HG03196 (cell line): ENCODE measurements around the gene TRIM72.
"Not testable (repeated sequence)": the region's sequence is repeated elsewhere in the genome, so short reads cannot be mapped to it uniquely, and the experiment has no call there.

Experiments
- ATAC-seq: cut with Tn5 transposase; IDR thresholded peaks from one replicate; pipeline ENCODE4 v1.9.1; 2021; ENCODE audit not compliant: unreplicated experiment

Gene TRIM72, protein sequence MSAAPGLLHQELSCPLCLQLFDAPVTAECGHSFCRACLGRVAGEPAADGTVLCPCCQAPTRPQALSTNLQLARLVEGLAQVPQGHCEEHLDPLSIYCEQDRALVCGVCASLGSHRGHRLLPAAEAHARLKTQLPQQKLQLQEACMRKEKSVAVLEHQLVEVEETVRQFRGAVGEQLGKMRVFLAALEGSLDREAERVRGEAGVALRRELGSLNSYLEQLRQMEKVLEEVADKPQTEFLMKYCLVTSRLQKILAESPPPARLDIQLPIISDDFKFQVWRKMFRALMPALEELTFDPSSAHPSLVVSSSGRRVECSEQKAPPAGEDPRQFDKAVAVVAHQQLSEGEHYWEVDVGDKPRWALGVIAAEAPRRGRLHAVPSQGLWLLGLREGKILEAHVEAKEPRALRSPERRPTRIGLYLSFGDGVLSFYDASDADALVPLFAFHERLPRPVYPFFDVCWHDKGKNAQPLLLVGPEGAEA

DNA sequence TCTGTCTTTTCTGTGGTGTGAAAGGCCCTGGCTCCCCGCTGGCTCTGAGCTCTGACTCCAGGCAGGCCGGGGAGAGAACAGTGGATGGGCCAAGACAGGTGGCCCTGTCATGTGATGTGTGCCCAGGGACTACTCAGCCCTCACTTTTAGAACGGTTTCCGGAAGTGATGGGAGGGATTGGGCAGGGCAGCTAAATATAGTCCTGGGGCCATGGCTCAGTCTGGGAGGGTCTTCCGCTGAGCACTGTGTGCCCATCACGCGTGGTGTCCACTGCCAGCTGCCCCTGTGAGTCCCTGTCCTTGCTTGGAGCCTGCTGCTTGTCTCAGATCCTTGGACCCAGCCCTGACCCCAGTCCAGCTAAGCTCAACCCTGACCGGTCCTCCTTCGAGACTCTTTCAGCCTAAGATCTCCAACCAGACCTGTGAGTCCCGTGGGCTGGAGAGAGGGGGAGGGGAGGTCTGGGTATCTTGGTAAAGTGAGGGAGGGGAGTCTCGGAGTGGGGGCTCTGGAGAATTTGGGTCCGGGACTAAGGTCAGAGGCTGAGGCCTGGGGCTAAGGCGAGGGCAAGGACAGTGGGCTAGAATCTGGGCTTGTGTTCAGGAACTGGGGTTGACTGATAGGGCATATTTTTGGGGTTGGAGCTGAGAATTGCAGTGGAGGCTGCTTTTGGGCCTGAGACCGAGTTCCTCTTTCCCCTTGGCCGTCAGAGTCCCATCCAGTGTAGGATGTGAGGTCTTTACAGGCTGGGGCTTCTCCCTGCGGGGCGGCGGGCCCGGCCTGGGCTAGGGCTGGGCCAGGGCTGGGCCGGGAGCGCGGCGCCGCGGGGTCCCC is at the start of gene TRIM72:
Gene TRIM72 (plus strand): TSS at position 243 of the 831 bp plus-strand sequence. CDS start 620 bp downstream, outside the sequence.
- ATAC-seq = no peak

DNA sequence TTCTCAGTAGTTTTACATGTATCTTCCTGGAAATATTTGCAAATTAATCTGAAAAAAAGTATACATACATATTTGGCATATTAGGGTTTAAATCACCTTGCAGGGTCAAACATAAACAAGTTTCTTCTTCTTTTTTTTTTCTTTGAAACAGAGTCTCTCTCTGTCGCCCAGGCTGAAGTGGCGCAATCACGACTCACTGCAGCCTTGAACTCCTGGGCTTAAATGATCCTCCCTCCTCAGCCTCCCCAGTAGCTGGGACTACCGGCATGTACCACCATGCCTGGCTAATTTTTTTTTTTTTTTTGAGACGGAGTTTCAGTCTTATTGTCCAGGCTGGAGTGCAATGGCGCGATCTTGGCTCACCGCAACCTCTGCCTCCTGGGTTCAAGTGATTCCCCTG is 46.6 kb upstream of the TRIM72 start:
- ATAC-seq = no peak

DNA sequence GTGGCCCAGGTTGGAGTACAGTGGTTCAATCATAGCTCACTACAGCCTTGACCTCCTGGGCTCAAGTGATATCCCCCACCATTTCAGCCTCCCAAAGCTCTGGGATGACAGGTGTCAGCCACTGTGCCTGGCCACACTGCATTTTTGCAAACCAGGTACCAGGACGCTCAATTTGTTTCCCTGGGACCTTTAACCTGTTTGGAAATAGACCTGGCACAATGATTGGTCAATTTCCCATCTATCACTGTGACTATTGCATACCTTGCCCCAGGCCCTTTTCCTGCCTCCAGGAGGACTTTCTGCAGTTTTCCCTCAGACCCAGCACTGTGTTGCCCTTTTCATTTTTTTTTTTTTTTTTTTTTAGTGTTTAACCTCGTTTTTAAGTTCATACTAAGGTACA is 45.1 kb upstream of the TRIM72 start:
- no peak for ATAC-seq

DNA sequence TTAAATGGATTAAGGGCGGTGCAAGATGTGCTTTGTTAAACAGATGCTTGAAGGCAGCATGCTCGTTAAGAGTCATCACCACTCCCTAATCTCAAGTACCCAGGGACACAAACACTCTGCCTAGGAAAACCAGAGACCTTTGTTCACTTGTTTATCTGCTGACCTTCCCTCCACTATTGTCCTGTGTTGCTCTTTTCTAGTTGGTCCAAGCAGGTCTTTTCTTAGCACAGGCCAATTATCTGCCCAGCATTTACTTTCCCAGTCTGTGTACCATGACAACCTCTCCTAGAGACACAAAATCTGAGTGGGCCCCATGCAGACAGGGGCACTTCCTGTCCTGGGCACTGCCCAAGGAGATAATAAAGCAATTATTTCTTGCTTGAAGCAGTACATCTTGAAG is 43.9 kb upstream of the TRIM72 start:
- not testable (repeated sequence) for ATAC-seq

DNA sequence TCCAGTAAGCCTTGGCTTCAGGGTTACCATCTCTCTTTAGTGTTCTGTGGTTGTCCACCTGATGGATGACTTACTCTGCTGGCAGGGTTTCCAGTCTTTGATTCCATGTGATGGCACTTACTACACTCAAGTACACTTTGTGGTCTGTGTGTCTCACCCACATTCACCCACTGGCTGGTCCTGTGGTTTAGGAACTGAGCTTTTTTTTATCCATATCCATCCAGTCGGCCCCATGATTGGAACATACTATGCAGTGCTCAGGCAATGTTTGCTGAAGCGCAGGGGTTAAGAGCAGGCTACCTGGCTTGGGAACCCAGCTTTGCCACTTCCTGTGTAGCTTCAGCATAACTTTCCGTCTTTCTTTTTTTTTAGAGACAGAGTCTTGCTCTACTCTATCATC is 36.8 kb upstream of the TRIM72 start:
- no peak for ATAC-seq

DNA sequence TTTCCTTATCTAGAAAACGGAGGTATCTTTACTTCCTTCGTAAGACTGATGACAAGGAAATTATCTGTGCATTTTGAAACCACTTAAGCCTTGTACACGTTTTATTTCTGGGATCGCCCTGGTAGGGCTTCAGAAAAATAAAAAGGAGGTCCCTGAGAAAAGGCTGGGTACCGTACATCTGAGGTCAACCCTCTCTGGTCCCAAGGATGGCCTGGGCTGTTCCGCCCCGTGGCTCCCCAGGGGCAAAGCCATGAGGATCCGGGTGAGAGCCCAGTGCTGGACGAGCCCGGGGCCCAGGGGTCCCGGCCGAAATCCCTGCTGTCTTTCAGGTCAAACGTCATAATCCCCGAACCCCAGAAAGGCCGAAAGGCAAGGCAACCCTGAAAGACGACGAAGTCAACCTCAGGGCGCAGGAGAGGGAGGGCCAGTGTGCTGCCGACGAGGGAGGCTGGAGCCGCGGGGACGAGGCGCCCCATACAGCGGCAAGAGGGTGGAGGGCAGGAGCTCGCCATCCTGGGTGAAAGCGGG is 34.6 kb upstream of the TRIM72 start:
- ATAC-seq = no peak

DNA sequence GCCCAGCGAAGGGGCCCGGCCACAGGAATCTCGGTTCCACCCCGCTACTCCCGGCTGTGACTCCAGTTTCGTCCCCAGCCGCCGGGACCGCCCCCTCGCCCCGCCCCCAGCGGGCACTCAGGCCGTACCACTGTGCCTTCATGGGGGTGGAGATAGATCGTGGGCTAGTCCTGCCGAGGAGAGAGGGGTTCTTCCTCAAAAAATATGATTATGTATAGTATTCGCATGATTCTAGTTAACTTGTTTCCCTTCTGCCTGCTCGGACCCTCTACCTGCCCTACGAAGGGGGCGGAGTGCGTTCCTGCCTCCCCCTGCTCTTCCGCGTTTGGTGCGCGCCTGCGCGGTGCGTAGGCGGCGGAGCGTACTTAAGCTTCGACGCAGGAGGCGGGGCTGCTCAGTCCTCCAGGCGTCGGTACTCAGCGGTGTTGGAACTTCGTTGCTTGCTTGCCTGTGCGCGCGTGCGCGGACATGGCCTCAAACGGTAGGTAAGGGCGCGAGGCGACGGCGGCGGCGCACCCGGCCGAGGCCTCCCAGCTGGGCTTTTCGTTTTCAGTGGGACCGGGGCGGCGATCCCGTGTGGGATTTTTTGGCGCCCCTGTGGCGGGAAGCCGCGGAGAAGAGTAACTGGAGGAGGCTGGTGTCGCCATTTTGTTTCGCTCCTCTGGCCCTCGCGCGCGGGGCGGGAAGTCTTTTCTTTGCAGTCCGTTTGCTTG is 34.0 kb upstream of the TRIM72 start, which contains the start of gene FUS:
Gene FUS (plus strand): TSS at position 393 of the 713 bp plus-strand sequence. CDS start 76 bp downstream, at position 469.
- peak; percentile 56 for ATAC-seq

DNA sequence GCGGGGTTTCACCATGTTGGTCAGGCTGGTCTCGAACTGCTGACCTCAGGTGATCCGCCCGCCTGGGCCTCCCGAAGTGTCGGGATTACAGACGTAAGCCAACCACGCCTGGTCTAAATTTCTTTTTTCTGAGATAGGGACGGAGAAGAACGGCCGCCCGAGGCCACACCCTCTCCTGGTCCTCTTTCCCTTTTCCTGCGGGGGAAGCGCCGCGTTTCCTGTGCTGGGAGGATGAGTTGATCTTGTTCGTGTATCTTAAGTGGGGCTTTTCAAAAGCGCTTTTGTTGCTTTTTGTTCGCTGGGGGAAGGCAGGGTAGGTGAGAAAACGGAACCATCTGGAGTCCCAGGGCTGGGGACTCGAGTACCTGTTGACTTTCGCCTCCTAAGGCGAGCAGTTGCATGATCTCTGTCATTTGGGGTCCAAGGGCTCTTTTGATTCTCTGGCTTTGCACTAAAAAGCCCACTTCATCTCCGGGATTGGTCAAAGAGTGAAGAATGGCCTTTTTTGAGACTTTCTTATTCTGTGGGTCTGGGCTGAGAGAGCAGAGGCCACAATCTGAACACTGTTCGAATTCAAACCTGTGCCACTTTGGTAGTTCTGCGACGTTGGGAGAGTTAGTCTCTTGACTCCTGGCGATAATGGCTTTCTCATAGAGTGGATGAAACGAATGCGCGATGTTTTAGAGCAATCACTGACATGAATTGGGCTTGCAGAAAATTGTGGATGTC is 32.7 kb upstream of the TRIM72 start:
- ATAC-seq = no peak

DNA sequence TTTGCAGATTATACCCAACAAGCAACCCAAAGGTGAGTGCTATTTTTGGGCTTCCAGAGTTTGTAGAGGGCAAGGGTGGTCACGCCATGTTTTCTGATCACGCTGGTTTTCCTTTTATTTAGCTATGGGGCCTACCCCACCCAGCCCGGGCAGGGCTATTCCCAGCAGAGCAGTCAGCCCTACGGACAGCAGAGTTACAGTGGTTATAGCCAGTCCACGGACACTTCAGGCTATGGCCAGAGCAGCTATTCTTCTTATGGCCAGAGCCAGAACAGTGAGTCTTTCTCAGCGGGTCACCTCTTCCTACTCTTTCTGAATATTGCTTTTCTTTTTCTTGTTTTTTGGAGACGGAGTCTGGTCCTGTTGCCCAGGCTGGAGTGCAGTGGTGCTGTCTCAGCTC is 31.5 kb upstream of the TRIM72 start:
- no peak for ATAC-seq

DNA sequence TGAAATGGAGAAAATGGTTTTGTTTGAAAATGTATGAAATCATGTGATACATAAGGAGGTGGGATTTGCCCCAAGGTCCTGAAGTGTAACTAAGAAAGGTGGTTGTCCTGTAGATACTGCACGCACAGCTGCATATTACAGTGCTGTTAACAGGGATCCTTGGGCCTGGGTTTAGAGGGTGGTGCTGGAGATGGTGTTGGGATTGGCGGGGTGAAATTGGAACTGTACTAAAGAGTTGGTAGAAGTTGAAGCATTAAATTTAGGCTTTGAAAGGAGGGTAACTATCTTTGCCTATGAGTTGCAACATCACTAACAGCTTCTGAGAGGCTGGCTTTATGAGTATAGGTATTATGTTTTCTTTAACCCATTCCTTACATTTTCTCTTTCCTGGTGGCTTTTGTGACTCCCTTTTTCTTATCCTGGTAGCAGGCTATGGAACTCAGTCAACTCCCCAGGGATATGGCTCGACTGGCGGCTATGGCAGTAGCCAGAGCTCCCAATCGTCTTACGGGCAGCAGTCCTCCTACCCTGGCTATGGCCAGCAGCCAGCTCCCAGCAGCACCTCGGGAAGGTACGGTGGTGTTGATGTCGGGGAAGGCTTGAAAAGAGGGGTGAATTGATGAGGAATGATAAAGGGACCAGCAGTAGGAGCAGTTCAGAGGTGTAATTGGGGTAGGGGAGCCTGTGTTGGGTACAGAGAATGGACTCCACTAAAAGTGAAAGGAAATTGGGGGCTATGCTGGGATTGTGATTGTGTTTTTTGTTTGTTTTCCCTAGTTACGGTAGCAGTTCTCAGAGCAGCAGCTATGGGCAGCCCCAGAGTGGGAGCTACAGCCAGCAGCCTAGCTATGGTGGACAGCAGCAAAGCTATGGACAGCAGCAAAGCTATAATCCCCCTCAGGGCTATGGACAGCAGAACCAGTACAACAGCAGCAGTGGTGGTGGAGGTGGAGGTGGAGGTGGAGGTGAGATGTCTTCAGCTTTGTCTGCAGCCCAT is 30.2 kb upstream of the TRIM72 start:
- no peak for ATAC-seq

DNA sequence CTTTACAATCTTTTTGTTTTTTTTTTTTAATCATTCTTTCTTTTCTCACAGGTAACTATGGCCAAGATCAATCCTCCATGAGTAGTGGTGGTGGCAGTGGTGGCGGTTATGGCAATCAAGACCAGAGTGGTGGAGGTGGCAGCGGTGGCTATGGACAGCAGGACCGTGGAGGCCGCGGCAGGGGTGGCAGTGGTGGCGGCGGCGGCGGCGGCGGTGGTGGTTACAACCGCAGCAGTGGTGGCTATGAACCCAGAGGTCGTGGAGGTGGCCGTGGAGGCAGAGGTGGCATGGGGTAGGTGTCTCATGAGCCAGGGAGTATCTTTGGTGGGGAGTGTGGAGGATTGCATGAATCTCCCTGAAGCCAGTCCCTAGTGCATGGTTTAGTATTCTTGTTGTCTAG is 29.0 kb upstream of the TRIM72 start:
- ATAC-seq = no peak

DNA sequence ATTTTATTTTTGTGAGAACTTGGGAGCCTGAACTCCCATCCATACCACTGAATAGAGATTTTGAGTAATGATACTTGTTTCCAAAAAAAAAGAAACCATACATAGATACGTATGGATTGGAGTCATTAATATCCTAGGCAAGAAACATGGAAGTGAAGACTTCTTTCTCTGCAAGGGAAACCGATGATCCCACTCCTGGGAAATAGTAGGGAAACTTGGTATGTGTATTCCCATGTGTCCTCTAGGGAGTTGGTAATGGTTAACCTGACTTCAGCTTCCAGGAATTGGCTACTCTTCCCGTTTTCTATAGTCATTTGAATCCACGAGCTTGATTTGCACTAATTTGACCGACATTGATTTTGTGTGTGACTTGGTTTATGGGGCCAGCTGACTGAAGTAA is 28.6 kb upstream of the TRIM72 start:
- ATAC-seq = no peak

DNA sequence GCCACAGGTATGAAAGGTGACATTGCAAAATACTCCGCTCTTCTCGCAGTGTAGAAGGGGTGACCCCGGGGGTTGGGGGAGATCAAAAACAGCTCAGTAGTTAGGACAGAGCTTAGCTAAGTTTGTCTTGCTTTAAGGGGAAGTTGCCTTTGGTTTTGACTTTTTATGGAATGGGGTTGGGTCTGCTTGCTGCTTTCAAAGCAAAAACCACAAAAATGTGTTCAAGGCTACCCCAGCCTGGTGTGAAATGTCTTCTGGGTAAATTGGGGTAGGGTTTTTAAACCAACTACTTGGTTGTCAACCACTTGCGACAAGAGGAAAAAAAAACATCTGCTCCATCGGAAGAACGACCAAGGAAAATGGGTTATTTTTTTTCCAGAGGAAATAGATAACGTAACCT is 27.7 kb upstream of the TRIM72 start:
- no peak for ATAC-seq

DNA sequence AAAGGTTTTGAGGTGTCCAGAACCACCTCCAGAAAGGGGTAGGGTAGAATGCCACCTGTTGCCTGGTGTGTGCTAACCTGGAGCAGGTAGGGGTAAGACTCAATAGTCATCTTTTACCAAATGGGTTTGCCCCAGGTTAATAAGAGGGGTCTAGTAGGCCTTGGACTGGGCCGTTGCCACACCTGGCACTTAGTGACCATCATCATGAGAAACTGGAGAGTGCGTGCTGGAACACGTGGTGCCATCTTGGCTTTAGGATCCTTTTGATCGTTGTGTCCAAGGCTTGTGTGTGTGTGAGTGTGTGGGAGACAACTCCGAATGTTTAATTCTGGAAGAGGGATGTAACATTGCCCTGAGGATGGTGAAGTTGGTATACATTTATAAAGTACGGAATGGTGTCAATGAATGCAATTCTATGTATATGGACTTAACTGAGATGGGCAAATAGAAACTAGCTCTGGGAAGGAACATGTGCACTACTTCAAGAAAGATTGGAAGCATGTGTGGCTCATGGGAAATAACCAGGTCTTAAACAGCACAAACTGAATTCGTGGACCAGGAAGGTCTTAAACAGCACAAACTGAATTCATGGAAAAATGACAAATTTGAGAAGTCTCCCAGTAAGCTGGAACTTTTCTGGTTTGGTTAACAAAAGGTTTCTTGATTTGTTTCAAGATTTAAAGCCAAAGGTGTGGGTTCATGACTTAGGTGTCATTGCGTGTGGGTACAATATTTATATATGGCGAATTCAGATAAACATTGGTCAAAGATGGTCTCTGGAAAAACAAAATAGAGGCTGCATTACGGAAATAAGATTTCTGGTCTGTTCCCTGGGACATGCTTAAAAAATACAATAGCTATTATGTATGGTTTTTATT is 26.8 kb upstream of the TRIM72 start:
- no peak for ATAC-seq

DNA sequence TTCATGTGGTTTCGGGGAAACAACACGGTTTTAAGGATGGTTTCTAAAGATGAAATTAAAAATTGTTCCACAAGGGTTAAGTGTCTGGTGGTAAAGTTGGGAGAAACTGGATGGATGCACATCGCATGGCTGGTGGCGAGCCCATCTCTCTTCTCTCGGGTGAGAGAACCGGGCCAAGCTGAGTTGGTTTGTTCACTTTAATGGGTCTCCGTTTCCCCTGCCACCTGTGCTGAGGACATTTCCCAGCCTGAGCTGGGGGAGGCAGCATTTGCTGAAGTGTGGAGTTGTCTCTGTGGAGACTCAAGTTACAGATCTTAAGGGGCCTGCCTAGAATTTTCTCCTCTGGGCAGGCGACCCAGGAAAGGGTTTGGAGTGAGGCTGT is 26.1 kb upstream of the TRIM72 start:
- ATAC-seq = no peak

DNA sequence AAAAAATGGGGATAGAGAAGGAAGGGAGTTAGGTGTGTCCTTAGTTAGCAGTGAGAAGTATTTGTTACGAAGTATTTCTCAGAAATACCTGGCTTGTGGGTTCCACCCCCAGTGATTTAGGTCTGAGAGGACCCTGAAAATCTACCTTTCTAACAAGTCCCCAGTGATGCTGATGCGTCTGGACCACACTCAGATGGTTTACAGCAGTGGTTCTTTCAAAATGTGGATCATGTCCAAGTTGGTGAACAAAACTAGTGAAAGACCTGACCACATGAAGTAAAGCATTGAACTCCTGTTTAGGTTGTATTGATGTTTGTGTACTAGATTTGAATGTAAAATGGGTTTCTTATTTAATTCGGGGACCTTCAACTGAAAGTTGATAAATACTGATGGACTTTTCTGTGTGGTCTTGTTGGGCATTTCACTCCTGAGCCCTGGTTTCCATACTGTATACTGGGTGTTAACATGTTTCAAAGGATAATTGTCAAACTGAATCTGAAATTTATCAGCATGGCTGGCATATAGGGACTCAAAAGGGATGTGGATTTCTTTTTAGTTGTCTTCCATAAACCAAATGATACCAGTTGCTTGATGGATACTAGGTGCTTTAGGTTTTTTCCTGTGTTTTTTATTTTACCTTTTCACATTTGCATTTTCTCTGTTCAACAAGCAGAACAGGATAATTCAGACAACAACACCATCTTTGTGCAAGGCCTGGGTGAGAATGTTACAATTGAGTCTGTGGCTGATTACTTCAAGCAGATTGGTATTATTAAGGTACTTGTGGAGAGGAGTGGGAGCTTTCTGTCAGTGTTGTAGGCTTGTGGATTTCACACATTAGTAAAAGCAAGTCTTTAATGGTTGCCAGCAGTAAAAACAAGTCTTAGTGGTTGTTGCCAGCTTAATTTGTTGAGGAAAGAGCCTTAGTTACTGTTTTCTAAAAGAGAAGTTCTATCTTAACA is 25.2 kb upstream of the TRIM72 start:
- ATAC-seq = no peak

DNA sequence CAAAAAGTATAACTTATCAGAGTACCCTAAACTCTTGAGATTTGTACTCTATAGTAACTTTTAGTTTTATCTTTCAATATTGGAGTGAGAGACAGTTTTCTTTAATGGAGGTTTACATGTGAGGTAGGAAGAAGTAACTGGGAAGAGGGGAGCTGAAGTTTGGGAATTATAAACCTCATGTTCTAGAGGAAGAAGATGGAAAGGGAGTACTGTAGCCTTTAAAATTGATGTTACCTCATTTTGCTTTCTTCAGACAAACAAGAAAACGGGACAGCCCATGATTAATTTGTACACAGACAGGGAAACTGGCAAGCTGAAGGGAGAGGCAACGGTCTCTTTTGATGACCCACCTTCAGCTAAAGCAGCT is 24.5 kb upstream of the TRIM72 start:
- no peak for ATAC-seq
